ENCODE data around the gene RCAN3. TPM values are rescaled to one million over a fixed set of nuclear protein-coding genes. Genes with fewer than 3 reads are reported as not detected.

Gene RCAN3
- total RNA-seq, 1 experiment from 2014 or later = 21.9 TPM

- Histone ChIP-seq H3K4me1 (replicated peaks; ENCODE audit: insufficient read depth) (no peaks in the 10 kb centered on the region), H3K9me2 (ENCODE audit: insufficient read depth) (no peaks in the 10 kb centered on the region), H3K4me3 (no peak overlapping the region), H3K9me3 (ENCODE audit: insufficient read depth, low read depth) (no peaks in the 10 kb centered on the region), H3K27me3 (ENCODE audit: insufficient read depth, low read depth) (no peaks in the 10 kb centered on the region), H3K27ac (no peak overlapping the region), H3K4me2 (no peak overlapping the region), H3K36me3 (ENCODE audit: low read depth) (no peaks in the 10 kb centered on the region), H4K20me1 (ENCODE audit: insufficient read depth) (no peaks in the 10 kb centered on the region), H3F3A (ENCODE audit: insufficient read depth, low read depth) (no peaks in the 10 kb centered on the region), H2AFZ (no peak overlapping the region), H3K79me2 (ENCODE audit: low read depth) (no peaks in the 10 kb centered on the region)
- TF ChIP-seq CTCF (conservative IDR thresholded peaks at IDR 0.05) (no peak), EZH2 (IDR thresholded peaks at IDR 0.05; ENCODE audit: low read depth) (no peak)
- BruUV-seq (replicated peaks) = no TSS peak
- intact Hi-C loops (cut with micrococcal nuclease; ENCODE audit: unreplicated experiment) = no loop called here
- ChIA-PET POLR2A (ENCODE audit: unreplicated experiment) (no interaction called here), CTCF (no interaction called here)
- DNase-seq = no peak
These were observed 38.6 kb upstream of the RCAN3 start for GRCh38 chr1:24463776-24464735.

- H3K36me3 ChIP-seq (ENCODE audit: low read depth) = no peaks in the 10 kb centered on the region
- H3K79me2 ChIP-seq (ENCODE audit: low read depth) = no peaks in the 10 kb centered on the region
- ChIA-PET POLR2A (ENCODE audit: unreplicated experiment) (no interaction called here), CTCF (no interaction called here)
- no peak for DNase-seq
- H3K4me2 ChIP-seq = no peak overlapping the region
- H3F3A ChIP-seq (ENCODE audit: insufficient read depth, low read depth) = no peaks in the 10 kb centered on the region
- no peak overlapping the region for H3K27ac ChIP-seq
- H3K4me3 ChIP-seq = no peak overlapping the region
- no peak for TF ChIP-seq CTCF (conservative IDR thresholded peaks at IDR 0.05)
- no peak for TF ChIP-seq EZH2 (IDR thresholded peaks at IDR 0.05; ENCODE audit: low read depth)
- no peaks in the 10 kb centered on the region for H3K27me3 ChIP-seq (ENCODE audit: insufficient read depth, low read depth)
- H3K4me1 ChIP-seq (replicated peaks; ENCODE audit: insufficient read depth) = no peaks in the 10 kb centered on the region
- BruUV-seq (replicated peaks) = no TSS peak
- intact Hi-C loops (cut with micrococcal nuclease; ENCODE audit: unreplicated experiment) = no loop called here
- no peak overlapping the region for H2AFZ ChIP-seq
- H3K9me3 ChIP-seq (ENCODE audit: insufficient read depth, low read depth) = no peaks in the 10 kb centered on the region
- no peaks in the 10 kb centered on the region for H4K20me1 ChIP-seq (ENCODE audit: insufficient read depth)
- no peaks in the 10 kb centered on the region for H3K9me2 ChIP-seq (ENCODE audit: insufficient read depth)
These were observed 37.5 kb upstream of the RCAN3 start for GRCh38 chr1:24465099-24465498.

- CTCF ChIA-PET = no interaction called here
- Histone ChIP-seq H3F3A (ENCODE audit: insufficient read depth, low read depth) (no peaks in the 10 kb centered on the region), H3K9me2 (ENCODE audit: insufficient read depth) (no peaks in the 10 kb centered on the region), H4K20me1 (ENCODE audit: insufficient read depth) (no peaks in the 10 kb centered on the region), H3K4me2 (no peak overlapping the region), H3K9me3 (ENCODE audit: insufficient read depth, low read depth) (no peaks in the 10 kb centered on the region), H3K36me3 (ENCODE audit: low read depth) (no peaks in the 10 kb centered on the region), H3K27ac (no peak overlapping the region), H3K4me1 (replicated peaks; ENCODE audit: insufficient read depth) (no peaks in the 10 kb centered on the region), H3K79me2 (ENCODE audit: low read depth) (no peaks in the 10 kb centered on the region), H3K27me3 (ENCODE audit: insufficient read depth, low read depth) (no peaks in the 10 kb centered on the region), H3K4me3 (no peak overlapping the region), H2AFZ (no peak overlapping the region)
- intact Hi-C loops (cut with micrococcal nuclease; ENCODE audit: unreplicated experiment) = no loop called here
- no TSS peak for BruUV-seq (replicated peaks)
- TF ChIP-seq EZH2 (IDR thresholded peaks at IDR 0.05; ENCODE audit: low read depth) (no peak), CTCF (conservative IDR thresholded peaks at IDR 0.05) (no peak)
- POLR2A ChIA-PET (ENCODE audit: unreplicated experiment) = no interaction called here
- DNase-seq = no peak
These were observed 37.0 kb upstream of the RCAN3 start for GRCh38 chr1:24465638-24466037.
